PC-3 (cell line): Measurements from ENCODE around the gene PACS1. TPM values are rescaled to one million over a fixed set of nuclear protein-coding genes. Genes with fewer than 3 reads are reported as not detected.

Experiments used
- ATAC-seq: fragments of 200-7000 bp; cut with Tn5 transposase; 2 replicates; pipeline ENCODE4 v1.9.1; 2020; ENCODE audit warnings: mild to moderate bottlenecking, moderate library complexity
- BruUV-seq: library from RNA; stranded (reverse); fragments of 400-500 nt; replicated peaks from 2 replicates; lab custom pipeline; 2021; lab: Mats Ljungman, UMichigan
- CTCF ChIA-PET: fragments of 300-600 bp; sonication (Branson Sonifier 250); formaldehyde crosslinking; loops from one replicate; lab custom pipeline; 2022; ENCODE audit warnings: antibody characterized with exemption; lab: Charles Lee
- POLR2A ChIA-PET: fragments of 300-600 bp; sonication (Branson Sonifier 250); formaldehyde crosslinking; loops from one replicate; lab custom pipeline; 2022; ENCODE audit warnings: antibody characterized with exemption; ENCODE audit not compliant: unreplicated experiment; lab: Charles Lee
- DNase-seq: peaks from one replicate; pipeline ENCODE4 v3.0.0-alpha.2; 2015
- H2AFZ ChIP-seq: fragments of 300-600 bp; sonication (generic); 2 replicates; pipeline ENCODE4 v1.6.0; 2016; ENCODE audit warnings: antibody characterized with exemption, low read length
- H3F3A ChIP-seq: fragments of 300-600 bp; sonication (generic); one replicate; pipeline ENCODE4 v1.6.0; 2017; ENCODE audit warnings: antibody characterized with exemption, low read length, control low read depth, mild to moderate bottlenecking; ENCODE audit not compliant: unreplicated experiment
- H3K27ac ChIP-seq: fragments of 300-600 bp; sonication (generic); 2 replicates; pipeline ENCODE4 v1.5.1; 2016; ENCODE audit warnings: mild to moderate bottlenecking, low read length
- H3K27me3 ChIP-seq: fragments of 300-600 bp; sonication (generic); 2 replicates; pipeline ENCODE4 v1.6.1; 2016; ENCODE audit warnings: low read length, mixed read lengths
- H3K36me3 ChIP-seq: fragments of 300-600 bp; sonication (generic); 2 replicates; pipeline ENCODE4 v1.6.1; 2016; ENCODE audit warnings: low read depth, mixed run types, low read length, mixed read lengths
- H3K4me1 ChIP-seq: fragments of 300-600 bp; sonication (generic); 2 replicates; pipeline ENCODE4 v1.5.1; 2016; ENCODE audit warnings: low read length; ENCODE audit not compliant: insufficient read depth
- H3K4me2 ChIP-seq: fragments of 300-600 bp; sonication (generic); 2 replicates; pipeline ENCODE4 v1.6.0; 2016; ENCODE audit warnings: low read length
- H3K4me3 ChIP-seq: fragments of 300-600 bp; sonication (generic); 2 replicates; pipeline ENCODE4 v1.5.1; 2016; ENCODE audit warnings: mild to moderate bottlenecking, low read length, mixed read lengths
- H3K79me2 ChIP-seq: fragments of 300-600 bp; sonication (generic); 2 replicates; pipeline ENCODE4 v1.6.1; 2017; ENCODE audit warnings: low read length, mixed read lengths
- H3K9ac ChIP-seq: fragments of 300-600 bp; sonication (generic); 2 replicates; pipeline ENCODE4 v1.6.0; 2016; ENCODE audit warnings: mild to moderate bottlenecking, low read length
- H3K9me2 ChIP-seq: fragments of 300-600 bp; sonication (generic); replicated peaks from 2 replicates; pipeline ENCODE4 v1.6.1; 2016; ENCODE audit warnings: mixed run types, low read length, mixed read lengths
- H3K9me3 ChIP-seq: fragments of 300-600 bp; sonication (generic); 2 replicates; pipeline ENCODE4 v1.6.1; 2016; ENCODE audit warnings: low read length, mixed read lengths
- H4K20me1 ChIP-seq: fragments of 300-600 bp; sonication (generic); 2 replicates; pipeline ENCODE4 v1.6.1; 2016; ENCODE audit warnings: low read length, mixed read lengths
- CTCF ChIP-seq: fragments of 300-600 bp; sonication (generic); conservative IDR thresholded peaks from 2 replicates; pipeline ENCODE4 v1.5.1; 2017; ENCODE audit warnings: antibody characterized with exemption, low read depth, mild to moderate bottlenecking, low read length
- EZH2 ChIP-seq: fragments of 300-600 bp; sonication (generic); IDR thresholded peaks from one replicate; pipeline ENCODE4 v1.6.1; 2017; ENCODE audit warnings: antibody characterized with exemption, mild to moderate bottlenecking, low read length; ENCODE audit not compliant: unreplicated experiment
- EZH2phosphoT487 ChIP-seq: fragments of 300-600 bp; sonication (generic); IDR thresholded peaks from 2 replicates; pipeline ENCODE4 v1.6.1; 2018; ENCODE audit warnings: mild to moderate bottlenecking, antibody characterized with exemption, low read length, borderline replicate concordance
- intact Hi-C: fragments of 100-400 bp; cut with micrococcal nuclease; formaldehyde crosslinking; loops from 2 replicates; pipeline ENCODE4 v1.9.0; 2023
- total RNA-seq: library from RNA; depleted of rRNA; stranded (reverse); fragments of >200 nt; gene quantifications from 2 replicates; pipeline ENCODE4 v1.2.3, GENCODE V29; 2014

Gene PACS1
- total RNA-seq, 1 experiment from 2014 or later: 28.7 TPM

DNA sequence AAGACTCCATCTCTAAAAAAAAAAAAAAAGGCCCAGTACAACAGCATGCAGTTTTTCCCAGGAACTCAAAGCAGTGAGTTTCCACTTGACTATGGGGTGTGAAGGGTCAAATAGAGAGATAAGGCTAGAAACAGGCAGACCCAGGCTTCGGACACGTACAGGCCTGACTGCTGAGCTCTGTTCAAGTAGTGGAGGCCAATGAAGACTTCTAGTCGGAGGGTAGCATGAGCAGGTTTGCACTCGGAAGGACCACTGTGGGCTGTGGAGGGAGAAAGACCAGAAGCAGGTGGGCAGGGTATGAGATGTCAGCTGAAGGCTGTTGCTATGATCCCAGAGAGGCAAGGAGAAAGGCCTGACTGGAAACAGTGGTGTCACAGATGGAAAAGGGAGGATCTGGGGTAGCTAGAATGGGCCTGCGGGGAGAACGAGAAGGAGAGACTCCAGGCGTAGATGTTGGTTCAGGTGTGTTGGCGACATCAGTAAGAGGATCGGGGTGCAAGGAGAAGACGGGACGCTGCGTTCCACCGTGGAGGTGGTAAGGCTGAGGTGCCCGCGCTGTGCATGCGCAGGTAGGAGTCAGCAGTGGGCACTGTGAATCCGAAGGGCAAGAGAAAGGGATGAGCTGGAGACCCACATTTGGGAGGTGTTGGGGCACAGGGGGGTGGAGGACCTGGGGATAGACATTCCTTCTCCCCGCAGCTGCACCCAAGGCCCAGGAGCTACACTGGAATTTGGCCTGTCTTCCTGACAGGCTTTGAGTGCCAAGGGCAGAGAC lies 149.0 kb downstream of the PACS1 start:
- Histone ChIP-seq H3K9ac (no peak overlapping the region), H3K4me1 (no peaks in the 10 kb centered on the region), H3K4me3 (no peak overlapping the region), H4K20me1 (no peaks in the 10 kb centered on the region), H3K27ac (no peak overlapping the region), H3K9me3 (no peaks in the 10 kb centered on the region), H3K79me2 (no peaks in the 10 kb centered on the region), H3K9me2 (no peaks in the 10 kb centered on the region), H2AFZ (no peak overlapping the region), H3K4me2 (no peak overlapping the region), H3K27me3 (no peaks in the 10 kb centered on the region), H3K36me3 (peaks cover 10% of the 10 kb centered on the region; the same call in 1 of the 2 replicates), H3F3A (no peaks in the 10 kb centered on the region)
- intact Hi-C loops: no loop called here
- ChIA-PET POLR2A (no interaction called here), CTCF (interaction anchor here (1.0 kb wide), 1 partner anchor 56 kb away, joined by 3 read pairs; no protein-coding TSS in a partner anchor)
- DNase-seq (no peak), ATAC-seq (no peak)
- TF ChIP-seq CTCF (no peak), EZH2 (no peak), EZH2phosphoT487 (no peak)
- no TSS peak for BruUV-seq

DNA sequence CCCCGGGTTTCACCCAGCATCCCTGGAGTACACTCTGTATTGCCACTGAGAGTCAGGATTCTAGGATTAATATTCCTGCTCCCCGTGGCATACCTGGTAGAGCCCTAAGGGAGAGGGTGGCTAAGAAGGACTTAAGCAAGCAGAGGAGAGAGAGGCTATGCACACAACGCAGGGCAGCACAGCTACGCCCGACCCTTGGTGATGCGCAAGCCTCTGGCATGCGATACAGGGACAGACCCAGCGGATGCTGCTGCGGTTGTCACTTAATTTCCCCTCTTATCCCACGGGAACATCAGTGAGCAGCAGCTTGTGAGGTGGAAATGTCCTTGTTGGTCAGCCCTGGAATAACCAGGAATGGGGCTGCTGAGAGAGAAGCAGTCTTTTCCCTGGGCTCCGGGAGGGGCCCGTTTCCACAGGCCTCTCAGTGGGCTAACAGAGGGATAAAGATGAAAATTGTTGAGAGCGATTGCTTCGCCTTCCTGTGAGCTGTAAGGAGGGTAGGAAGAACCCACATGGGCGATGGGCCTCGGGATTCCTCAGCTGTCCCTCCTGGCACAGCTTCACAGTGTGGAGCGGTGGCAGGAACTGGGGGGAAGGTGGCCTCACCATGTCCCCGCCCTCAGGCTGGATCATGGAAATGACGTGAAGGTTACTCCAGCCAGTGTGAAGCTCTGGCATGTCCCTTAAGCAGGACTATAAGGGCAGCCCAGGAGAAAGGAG lies 149.9 kb downstream of the PACS1 start:
- BruUV-seq: no TSS peak
- no peak overlapping the region for H3K4me2 ChIP-seq
- TF ChIP-seq CTCF (no peak), EZH2 (no peak), EZH2phosphoT487 (no peak)
- peaks cover 10% of the 10 kb centered on the region; the same call in 1 of the 2 replicates for H3K36me3 ChIP-seq
- ChIA-PET CTCF (interaction anchor here (0.5 kb wide), 1 partner anchor 24 kb away, joined by 3 read pairs; no protein-coding TSS in a partner anchor), POLR2A (no interaction called here)
- H3K79me2 ChIP-seq: no peaks in the 10 kb centered on the region
- ATAC-seq: no peak
- DNase-seq: no peak
- no peak overlapping the region for H3K27ac ChIP-seq
- H2AFZ ChIP-seq: no peak overlapping the region
- no peaks in the 10 kb centered on the region for H3K9me3 ChIP-seq
- H3K9ac ChIP-seq: no peak overlapping the region
- no peaks in the 10 kb centered on the region for H3K9me2 ChIP-seq
- intact Hi-C loops: no loop called here
- H4K20me1 ChIP-seq: no peaks in the 10 kb centered on the region
- no peaks in the 10 kb centered on the region for H3K27me3 ChIP-seq
- H3K4me3 ChIP-seq: no peak overlapping the region
- H3F3A ChIP-seq: no peaks in the 10 kb centered on the region
- H3K4me1 ChIP-seq: no peaks in the 10 kb centered on the region

- CTCF ChIA-PET: no interaction called here
- no TSS peak for BruUV-seq
- H3K36me3 ChIP-seq: peaks cover 10% of the 10 kb centered on the region; the same call in 1 of the 2 replicates
Observed at GRCh38 chr11:66220566-66220935, 150.5 kb downstream of the PACS1 start.

More at GRCh38 chr11:66220566-66220935, 150.5 kb downstream of the PACS1 start:
- H3K27ac ChIP-seq: no peak overlapping the region
- H3K4me1 ChIP-seq: no peaks in the 10 kb centered on the region
- H3K4me2 ChIP-seq: no peak overlapping the region
- no peaks in the 10 kb centered on the region for H3K9me3 ChIP-seq
- no peak overlapping the region for H3K4me3 ChIP-seq
- ATAC-seq (no peak), DNase-seq (no peak)
- no peaks in the 10 kb centered on the region for H3K79me2 ChIP-seq
- H2AFZ ChIP-seq: no peak overlapping the region
- H3F3A ChIP-seq: no peaks in the 10 kb centered on the region
- no peaks in the 10 kb centered on the region for H3K9me2 ChIP-seq
- no peak for TF ChIP-seq EZH2phosphoT487
- TF ChIP-seq EZH2: no peak
- TF ChIP-seq CTCF: no peak
- intact Hi-C loops: no loop called here
- H4K20me1 ChIP-seq: no peaks in the 10 kb centered on the region
- H3K27me3 ChIP-seq: no peaks in the 10 kb centered on the region
- POLR2A ChIA-PET: no interaction called here
- no peak overlapping the region for H3K9ac ChIP-seq
